Activated T-helper 17 cell treated with anti-CD3 and anti-CD28 coated beads, Interleukin-2, amount 50 U/mL, for 72 hours (primary cell): ENCODE results near the gene KIDINS220. TPM values are rescaled to one million over a fixed set of nuclear protein-coding genes. Genes with fewer than 3 reads are reported as not detected.

Source experiments
- ATAC-seq: fragments of 150-1000 bp; cut with Tn5 transposase; replicated peaks from 2 replicates; pipeline ENCODE4 v1.10.0; 2021; ENCODE audit warnings: mild to moderate bottlenecking, moderate library complexity
- H3K27ac Mint-ChIP-seq: one replicate; pipeline ENCODE4 v1.8.0; 2022; ENCODE audit warnings: mixed read lengths
- H3K27me3 Mint-ChIP-seq: one replicate; pipeline ENCODE4 v1.8.0; 2022; ENCODE audit warnings: mixed read lengths
- H3K36me3 Mint-ChIP-seq: one replicate; pipeline ENCODE4 v1.8.0; 2022; ENCODE audit warnings: low read depth, mild to moderate bottlenecking, mixed read lengths
- H3K4me1 Mint-ChIP-seq: one replicate; pipeline ENCODE4 v1.8.0; 2022; ENCODE audit warnings: mixed read lengths
- H3K4me3 Mint-ChIP-seq: one replicate; pipeline ENCODE4 v1.8.0; 2022; ENCODE audit warnings: mild to moderate bottlenecking, mixed read lengths
- H3K9me3 Mint-ChIP-seq: one replicate; pipeline ENCODE4 v1.8.0; 2022; ENCODE audit warnings: mixed read lengths
- total RNA-seq, 2 donors: library from RNA; stranded (reverse); gene quantifications; one replicate each; pipeline ENCODE4 v1.2.3, GENCODE V29; 2022

The KIDINS220 gene
- total RNA-seq, 2 donors from 2014 or later, result 28.9 to 31.1 TPM

DNA sequence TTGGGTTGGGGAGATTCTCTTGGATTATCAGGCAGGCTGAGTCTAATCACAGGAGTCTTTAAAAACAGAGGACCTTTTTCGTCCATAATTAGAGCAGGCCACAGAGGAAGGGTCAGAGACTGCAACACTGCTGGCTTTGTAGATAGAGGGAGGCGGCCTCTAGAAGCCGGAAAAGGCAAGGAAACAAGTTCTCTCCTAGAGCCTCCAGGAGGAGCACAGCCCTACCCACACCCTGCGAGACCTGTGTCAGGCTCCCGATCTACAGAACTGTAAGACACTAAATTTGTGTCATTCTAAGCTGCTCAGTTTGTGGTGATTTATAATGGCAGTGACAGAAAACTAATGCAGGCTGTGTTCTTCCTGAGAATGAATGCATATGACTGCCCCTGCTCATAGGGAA, 140.2 kb downstream of the KIDINS220 start:
- H3K36me3 Mint-ChIP-seq, result no peaks in the 10 kb centered on the region
- no peaks in the 10 kb centered on the region for H3K4me1 Mint-ChIP-seq
- H3K9me3 Mint-ChIP-seq, result no peaks in the 10 kb centered on the region
- ATAC-seq, result no peak
- H3K27ac Mint-ChIP-seq, result no peak overlapping the region
- H3K27me3 Mint-ChIP-seq, result peaks cover 2% of the 10 kb centered on the region
- H3K4me3 Mint-ChIP-seq, result no peak overlapping the region

DNA sequence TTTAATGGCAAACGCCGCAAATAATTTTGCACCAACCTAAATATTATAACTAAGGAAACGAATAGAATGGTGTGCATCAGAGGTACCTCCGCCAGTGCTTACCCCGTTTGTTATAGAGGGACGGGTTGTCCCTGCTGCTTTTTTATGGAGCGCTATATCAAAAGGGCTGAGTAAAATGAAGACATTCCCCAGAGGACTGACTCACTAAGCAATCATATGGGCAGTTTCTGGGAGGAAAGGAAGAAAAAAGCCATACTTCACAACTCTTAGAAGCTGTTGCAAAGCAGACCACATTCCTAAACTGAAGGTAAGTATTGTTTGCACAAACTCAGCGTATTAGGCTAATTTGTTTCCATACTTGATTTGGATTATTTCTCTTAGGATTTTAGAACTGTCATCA, 142.7 kb downstream of the KIDINS220 start:
- Mint-ChIP-seq H3K36me3 (no peaks in the 10 kb centered on the region), H3K27ac (no peak overlapping the region), H3K9me3 (no peaks in the 10 kb centered on the region), H3K4me3 (no peak overlapping the region), H3K4me1 (no peaks in the 10 kb centered on the region), H3K27me3 (peaks cover 15% of the 10 kb centered on the region)
- ATAC-seq, result no peak

DNA sequence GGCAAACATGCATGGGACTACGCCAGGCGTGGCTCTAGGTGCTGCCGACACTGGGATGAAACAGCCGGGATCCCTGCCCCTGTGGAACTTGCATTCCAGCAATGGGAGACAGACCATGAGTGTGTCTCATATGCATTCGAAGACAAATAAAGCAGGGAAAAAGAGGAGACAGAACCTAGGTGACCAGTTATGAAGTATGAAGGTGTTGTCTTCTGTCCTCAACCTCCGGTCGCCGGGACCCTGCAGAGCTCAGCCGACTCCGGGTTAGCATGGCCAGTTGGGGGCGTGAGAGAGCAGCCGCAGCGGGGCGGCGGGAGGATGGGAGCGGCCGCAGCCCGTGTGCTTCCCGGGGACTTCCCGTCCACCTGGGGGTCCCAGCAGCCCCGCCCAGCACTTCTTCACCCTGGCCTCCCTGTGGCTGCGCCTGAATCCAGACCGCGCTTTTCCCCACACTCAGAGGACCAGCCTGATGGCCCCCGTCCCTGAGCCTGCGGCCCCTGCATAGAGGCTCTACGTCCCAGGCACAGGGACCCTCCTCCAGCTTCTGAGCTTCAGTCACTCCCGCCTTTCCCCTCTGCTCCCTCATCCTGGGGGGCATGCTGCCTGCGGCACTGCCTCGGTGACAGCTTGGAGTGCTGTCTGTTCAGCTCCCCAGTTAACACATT, 144.1 kb downstream of the KIDINS220 start:
- H3K9me3 Mint-ChIP-seq, result no peaks in the 10 kb centered on the region
- no peak overlapping the region for H3K27ac Mint-ChIP-seq
- no peaks in the 10 kb centered on the region for H3K36me3 Mint-ChIP-seq
- ATAC-seq, result peak; percentile 50
- H3K27me3 Mint-ChIP-seq, result peaks cover 18% of the 10 kb centered on the region
- H3K4me1 Mint-ChIP-seq, result no peaks in the 10 kb centered on the region
- no peak overlapping the region for H3K4me3 Mint-ChIP-seq

DNA sequence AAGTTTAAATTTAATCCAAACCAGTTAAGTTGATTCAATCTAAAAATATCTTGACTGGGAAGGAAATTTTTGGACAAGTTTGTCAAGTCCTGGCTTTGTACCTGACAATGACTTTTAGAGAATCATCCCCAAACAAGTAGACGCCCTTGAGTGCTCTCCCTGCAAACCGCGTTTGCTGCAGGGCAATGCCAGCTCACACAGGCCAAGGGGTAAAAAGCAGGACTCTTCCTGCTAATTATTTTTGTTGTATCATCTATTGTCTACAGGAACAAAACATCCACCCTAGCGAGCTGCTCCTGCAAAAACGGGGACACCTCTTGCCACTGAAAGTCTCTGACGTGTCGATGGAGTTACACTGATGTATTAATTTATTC, 144.6 kb downstream of the KIDINS220 start:
- ATAC-seq, result no peak
- no peaks in the 10 kb centered on the region for H3K4me1 Mint-ChIP-seq
- H3K27me3 Mint-ChIP-seq, result peaks cover 18% of the 10 kb centered on the region
- H3K4me3 Mint-ChIP-seq, result no peak overlapping the region
- H3K9me3 Mint-ChIP-seq, result no peaks in the 10 kb centered on the region
- no peak overlapping the region for H3K27ac Mint-ChIP-seq
- no peaks in the 10 kb centered on the region for H3K36me3 Mint-ChIP-seq

DNA sequence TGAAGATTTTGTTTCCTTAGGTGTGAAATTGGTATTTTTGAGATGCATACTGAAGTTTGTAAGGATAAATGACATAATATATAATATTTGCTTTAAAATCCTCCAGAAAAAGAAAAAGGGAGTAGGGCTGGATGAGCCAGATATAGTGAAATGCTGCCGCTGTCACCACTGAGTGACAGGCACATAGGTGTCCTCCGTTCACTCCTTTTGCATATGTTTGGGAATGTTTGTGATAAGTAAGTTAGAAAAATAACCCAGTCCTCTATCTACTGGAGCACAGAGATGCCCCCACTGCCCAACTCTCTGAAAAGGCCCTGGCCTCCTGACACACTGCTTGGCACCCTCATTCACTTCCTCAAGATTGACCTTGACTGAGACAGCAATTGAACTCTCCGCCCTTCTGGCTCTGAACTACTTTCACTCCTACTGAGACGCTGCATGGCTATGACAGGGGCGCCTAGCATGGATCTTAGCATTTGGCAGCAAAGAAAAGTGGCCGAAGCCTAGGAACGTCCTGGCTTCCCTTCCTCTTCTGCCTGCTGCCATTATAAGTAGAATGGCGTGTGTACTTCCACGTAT, 145.5 kb downstream of the KIDINS220 start:
- Mint-ChIP-seq H3K9me3 (no peaks in the 10 kb centered on the region), H3K27ac (no peak overlapping the region), H3K4me3 (no peak overlapping the region), H3K36me3 (no peaks in the 10 kb centered on the region), H3K27me3 (peaks cover 18% of the 10 kb centered on the region), H3K4me1 (no peaks in the 10 kb centered on the region)
- no peak for ATAC-seq

DNA sequence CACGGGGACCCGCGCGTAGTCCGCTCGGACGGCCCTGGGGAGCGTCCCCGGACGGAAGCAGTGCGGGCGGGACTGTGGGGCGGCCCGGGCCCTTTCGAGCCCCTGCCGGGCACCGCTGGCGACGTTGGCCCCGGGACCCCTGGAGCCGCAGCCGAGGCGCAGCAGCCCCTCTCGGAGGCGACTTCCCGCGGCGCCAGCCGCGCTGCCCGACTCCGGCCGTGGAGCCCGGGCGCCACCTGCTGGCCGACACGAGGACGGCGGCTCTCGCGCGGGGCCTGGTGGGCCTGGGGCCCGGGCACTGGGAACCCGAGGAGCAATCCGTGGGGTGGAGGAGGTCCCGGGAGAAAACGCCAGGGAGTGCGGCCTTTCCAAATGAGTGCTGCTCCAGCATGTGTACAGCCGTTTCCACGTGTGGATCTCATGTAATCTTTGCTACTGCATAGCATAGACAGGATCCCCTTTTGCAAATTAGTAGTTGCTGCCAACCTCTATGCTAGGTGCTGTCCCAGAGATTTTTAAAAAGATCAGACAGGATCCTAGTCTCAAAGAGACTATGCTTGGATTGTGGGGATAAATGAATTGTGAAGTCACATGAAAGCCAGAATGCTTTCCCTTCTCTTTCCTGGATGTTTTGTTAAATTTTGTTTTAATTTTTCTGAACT, 151.6 kb downstream of the KIDINS220 start:
- H3K27me3 Mint-ChIP-seq, result peaks cover 4% of the 10 kb centered on the region
- H3K36me3 Mint-ChIP-seq, result peaks cover 44% of the 10 kb centered on the region
- no peaks in the 10 kb centered on the region for H3K4me1 Mint-ChIP-seq
- peak overlapping the region; percentile 71 for H3K4me3 Mint-ChIP-seq
- H3K27ac Mint-ChIP-seq, result peak overlapping the region; percentile 70
- peak; percentile 31 for ATAC-seq
- H3K9me3 Mint-ChIP-seq, result no peaks in the 10 kb centered on the region

DNA sequence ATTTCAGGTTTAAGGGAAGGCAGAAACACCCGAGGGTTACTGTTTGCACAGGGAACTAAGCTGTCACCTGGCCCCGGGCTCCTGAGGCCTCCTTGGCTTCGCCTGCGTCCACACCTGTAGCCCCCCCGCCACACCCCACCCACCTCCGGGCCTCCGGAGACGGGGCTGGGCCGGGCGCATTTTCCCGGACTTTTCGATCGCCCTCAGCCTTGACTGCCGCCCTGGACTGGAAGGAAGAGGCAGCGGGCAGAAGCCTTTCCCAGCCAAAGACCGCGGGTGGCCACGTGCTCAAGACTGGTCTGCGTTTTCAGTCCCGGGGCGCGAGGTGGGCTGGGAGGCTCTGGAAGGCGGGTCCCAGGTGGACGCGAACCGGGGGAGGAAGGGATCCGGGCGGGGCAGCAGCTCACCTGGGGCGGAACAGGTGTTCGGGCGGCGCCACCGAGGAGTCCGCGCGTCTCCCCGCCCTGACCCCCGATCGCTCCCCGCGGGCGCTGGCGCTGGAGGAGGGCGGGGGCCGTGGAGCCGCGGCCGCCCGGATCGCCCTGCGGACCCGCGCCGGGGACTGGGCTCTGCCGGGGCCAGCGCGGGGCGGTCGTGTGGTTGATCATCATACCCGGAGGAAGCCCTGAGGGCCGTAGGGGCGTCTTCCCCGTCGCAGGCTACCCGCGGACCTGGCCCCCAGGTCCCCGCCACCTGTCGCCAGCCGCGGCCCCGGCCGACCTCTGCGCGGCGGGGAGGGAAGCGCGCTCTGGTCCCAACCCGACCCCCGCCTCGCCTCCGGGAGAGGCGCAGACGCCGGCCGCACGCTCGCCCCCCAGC, 152.3 kb downstream of the KIDINS220 start:
- H3K9me3 Mint-ChIP-seq, result no peaks in the 10 kb centered on the region
- H3K27ac Mint-ChIP-seq, result peak overlapping the region; percentile 96
- peaks cover 45% of the 10 kb centered on the region for H3K36me3 Mint-ChIP-seq
- ATAC-seq, result peak; percentile 20
- no peaks in the 10 kb centered on the region for H3K4me1 Mint-ChIP-seq
- H3K4me3 Mint-ChIP-seq, result peak overlapping the region; percentile 96
- peaks cover 3% of the 10 kb centered on the region for H3K27me3 Mint-ChIP-seq

DNA sequence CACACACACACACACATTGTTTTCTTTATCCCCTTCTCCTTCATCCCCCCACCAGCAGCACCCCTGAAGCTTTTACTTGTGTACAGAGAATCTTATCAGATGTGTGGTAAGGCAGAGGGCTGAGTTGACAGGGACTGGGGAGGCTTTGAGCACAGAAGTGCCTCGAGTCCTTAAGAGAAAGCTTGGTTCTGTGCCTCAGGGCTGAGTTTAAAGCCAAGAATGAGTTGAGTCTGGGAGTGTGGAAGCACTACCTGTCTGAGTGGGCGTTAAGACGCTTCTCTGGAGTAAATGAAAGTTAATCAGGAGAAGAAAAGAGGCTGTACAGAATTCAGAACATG, 152.9 kb downstream of the KIDINS220 start:
- Mint-ChIP-seq H3K9me3 (no peaks in the 10 kb centered on the region), H3K36me3 (peaks cover 48% of the 10 kb centered on the region), H3K4me3 (peak overlapping the region; percentile 96), H3K4me1 (peaks cover 3% of the 10 kb centered on the region), H3K27me3 (peaks cover 2% of the 10 kb centered on the region), H3K27ac (peak overlapping the region; percentile 96)
- peak; percentile 26 for ATAC-seq

DNA sequence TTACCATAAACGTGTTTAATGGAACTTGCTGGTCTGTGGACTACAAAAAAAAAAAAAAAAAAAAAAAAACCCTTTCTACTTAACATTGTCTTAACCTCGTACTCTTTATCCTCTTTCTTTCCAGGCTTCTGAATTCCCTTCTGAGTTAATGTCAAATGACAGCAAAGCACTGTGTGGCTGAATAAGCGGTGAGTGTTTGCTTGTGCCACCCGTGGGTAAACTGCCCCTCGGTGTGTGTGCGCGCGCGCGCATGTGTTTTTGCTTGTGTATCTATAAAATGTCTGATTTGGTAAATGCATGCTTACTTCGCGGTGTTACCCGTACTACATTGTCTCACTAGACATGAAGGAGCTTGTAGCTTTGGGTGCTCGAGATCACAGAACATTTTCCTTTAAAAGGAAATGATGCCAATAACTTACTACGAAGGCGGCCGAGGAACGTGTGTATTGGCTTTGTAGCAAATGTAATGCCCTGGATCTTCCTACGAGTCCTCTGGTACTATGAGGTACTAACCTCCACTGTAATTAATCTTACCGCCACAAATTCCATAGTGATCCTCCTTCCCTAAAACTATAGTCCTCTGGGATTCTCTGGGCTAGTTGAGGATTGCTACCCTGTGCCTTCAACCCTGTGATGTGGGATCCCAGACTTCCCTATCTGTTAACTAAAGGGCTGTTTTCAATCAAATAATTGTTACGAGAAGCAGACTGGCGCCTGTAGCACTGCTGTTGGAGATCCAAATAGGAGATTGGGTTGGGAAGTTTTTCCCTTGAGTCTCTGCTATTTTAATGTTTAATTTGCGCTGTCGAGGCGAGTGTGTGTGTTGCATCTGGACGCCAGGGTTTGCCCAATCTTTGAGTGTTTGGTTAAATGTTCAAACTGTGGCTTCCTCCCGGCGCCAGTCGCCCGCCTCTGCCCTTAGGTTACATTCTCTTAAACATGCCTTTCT, 154.4 kb downstream of the KIDINS220 start:
- ATAC-seq, result no peak
- Mint-ChIP-seq H3K4me1 (peaks cover 6% of the 10 kb centered on the region), H3K9me3 (no peaks in the 10 kb centered on the region), H3K4me3 (peak overlapping the region; percentile 96), H3K27ac (peak overlapping the region; percentile 96), H3K36me3 (peaks cover 52% of the 10 kb centered on the region), H3K27me3 (no peaks in the 10 kb centered on the region)

DNA sequence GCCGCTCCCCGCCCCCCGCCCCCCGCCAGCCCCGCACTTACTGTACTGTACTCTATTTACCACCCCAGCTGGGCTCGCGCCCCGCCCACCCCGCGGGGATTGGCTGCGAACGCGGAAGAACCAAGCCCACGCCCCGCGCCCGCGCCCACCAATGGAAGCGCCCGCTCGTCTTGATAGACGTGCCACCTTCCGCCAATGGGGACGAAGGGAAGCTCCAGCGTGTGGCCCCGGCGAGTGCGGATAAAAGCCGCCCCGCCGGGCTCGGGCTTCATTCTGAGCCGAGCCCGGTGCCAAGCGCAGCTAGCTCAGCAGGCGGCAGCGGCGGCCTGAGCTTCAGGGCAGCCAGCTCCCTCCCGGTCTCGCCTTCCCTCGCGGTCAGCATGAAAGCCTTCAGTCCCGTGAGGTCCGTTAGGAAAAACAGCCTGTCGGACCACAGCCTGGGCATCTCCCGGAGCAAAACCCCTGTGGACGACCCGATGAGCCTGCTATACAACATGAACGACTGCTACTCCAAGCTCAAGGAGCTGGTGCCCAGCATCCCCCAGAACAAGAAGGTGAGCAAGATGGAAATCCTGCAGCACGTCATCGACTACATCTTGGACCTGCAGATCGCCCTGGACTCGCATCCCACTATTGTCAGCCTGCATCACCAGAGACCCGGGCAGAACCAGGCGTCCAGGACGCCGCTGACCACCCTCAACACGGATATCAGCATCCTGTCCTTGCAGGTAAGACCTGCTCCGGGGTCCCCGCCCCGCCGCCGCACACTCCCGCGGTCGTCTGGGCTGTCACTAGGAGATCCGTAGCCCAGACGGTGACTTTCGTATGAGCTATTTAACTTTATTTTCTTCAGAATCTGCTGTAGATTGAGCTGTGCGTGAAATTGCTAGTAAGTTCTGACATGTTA, 155.4 kb downstream of the KIDINS220 start, which contains the start of gene ID2:
TSS of gene ID2 (plus strand) at position 271 of the 907 bp plus-strand sequence. CDS start at position 381, 110 bp downstream.
- peak; percentile 60 for ATAC-seq
- no peaks in the 10 kb centered on the region for H3K9me3 Mint-ChIP-seq
- H3K4me1 Mint-ChIP-seq, result peaks cover 10% of the 10 kb centered on the region
- peaks cover 7% of the 10 kb centered on the region for H3K27me3 Mint-ChIP-seq
- H3K4me3 Mint-ChIP-seq, result peak within 1 kb of the TSS; percentile 96
- peak within 1 kb of the TSS; percentile 96 for H3K27ac Mint-ChIP-seq
- H3K36me3 Mint-ChIP-seq, result peaks cover 52% of the 10 kb centered on the region

DNA sequence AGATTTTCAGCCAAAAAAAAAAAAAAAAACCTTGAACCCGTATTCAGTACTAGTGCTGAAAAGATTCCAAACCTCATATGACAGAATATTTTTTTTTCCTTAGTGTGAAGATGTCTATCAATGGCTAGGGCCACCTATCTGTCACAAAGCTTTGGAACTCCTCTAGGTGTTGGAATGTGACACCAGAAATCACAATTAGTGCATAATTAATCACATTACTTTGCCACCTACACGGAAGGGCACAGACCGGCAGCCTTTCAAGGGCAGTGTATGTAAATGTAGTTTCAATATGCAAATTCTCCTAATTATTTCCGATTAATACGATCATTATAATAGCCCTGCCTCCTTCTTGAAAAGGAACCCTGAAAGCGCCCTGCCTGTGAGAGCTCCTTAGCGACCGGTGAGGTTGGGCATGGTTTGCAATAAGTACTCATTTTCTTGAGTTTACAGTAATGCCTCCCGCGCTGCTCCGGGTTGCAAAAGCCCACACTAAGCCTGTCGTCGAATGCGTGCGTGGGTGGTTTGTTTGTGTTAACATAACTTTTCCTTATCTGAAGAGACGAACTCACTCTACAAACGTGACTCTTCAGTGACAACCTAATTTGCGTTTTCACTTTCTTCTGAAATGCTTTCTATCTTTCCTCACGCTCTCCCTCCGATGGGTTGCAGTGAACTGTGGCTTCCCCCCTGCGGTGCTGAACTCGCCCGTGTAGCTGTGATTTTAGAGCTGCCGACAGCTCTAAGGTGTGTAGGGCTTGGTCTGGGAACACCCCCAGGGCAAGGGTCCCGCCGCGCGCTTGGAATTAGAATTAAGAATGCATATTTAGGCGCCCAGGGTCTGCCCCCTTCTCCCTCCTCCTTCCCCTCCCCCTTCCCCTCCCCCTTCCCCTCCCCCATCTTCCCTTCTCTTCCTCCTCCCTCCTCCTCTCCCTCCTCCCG, 156.3 kb downstream of the KIDINS220 start:
- peaks cover 52% of the 10 kb centered on the region for H3K36me3 Mint-ChIP-seq
- H3K4me3 Mint-ChIP-seq, result peak overlapping the region; percentile 96
- H3K4me1 Mint-ChIP-seq, result peaks cover 10% of the 10 kb centered on the region
- peaks cover 10% of the 10 kb centered on the region for H3K27me3 Mint-ChIP-seq
- no peaks in the 10 kb centered on the region for H3K9me3 Mint-ChIP-seq
- peak; percentile 25 for ATAC-seq
- peak overlapping the region; percentile 96 for H3K27ac Mint-ChIP-seq
